Natural killer cell treated with Interleukin-12 subunit alpha and Interleukin-12 subunit beta and Interleukin-15 and Interleukin-18, amount 100 ng/mL, for 72 hours (primary cell): ENCODE results near the gene FMNL3. TPM values are rescaled to one million over a fixed set of nuclear protein-coding genes. Genes with fewer than 3 reads are reported as not detected.
A peak's percentile ranks its signal among the peaks of the same experiment; 100 is the strongest.

Experiments used
- ATAC-seq, 2 donors: fragments of 150-1000 bp; cut with Tn5 transposase in 1 of 2; sonication (Bioruptor Pico), chemical (Tn5 transposase) in 1 of 2; 2 replicates each; pipeline ENCODE4 v1.10.0; 2021
- DNase-seq: peaks from one replicate; pipeline ENCODE4 v3.0.0; 2022; ENCODE audit warnings: low spot score
- H3K27ac Mint-ChIP-seq, 2 donors: 1 replicate in 1 of 2; 2 replicates in 1 of 2; pipeline ENCODE4 v1.8.0; 2022; ENCODE audit warnings: mixed read lengths in 2 of 2, mild to moderate bottlenecking in 1 of 2, moderate library complexity in 1 of 2
- H3K27me3 Mint-ChIP-seq, 2 donors: 1 replicate in 1 of 2; 2 replicates in 1 of 2; pipeline ENCODE4 v1.8.0; 2022; ENCODE audit warnings: mixed read lengths in 2 of 2
- H3K36me3 Mint-ChIP-seq: one replicate; pipeline ENCODE4 v1.8.0; 2022; ENCODE audit warnings: mixed read lengths
- H3K4me1 Mint-ChIP-seq, 2 donors: 1 replicate in 1 of 2; 2 replicates in 1 of 2; pipeline ENCODE4 v1.8.0; 2022; ENCODE audit warnings: low read depth in 2 of 2, mixed read lengths in 2 of 2, mild to moderate bottlenecking in 1 of 2
- H3K4me3 Mint-ChIP-seq: one replicate; pipeline ENCODE4 v1.8.0; 2022; ENCODE audit warnings: mixed read lengths
- H3K9me3 Mint-ChIP-seq: 2 replicates; pipeline ENCODE4 v1.8.0; 2022; ENCODE audit warnings: mixed read lengths
- total RNA-seq, 2 donors: library from RNA; stranded (reverse); gene quantifications; one replicate each; pipeline ENCODE4 v1.2.3, GENCODE V29; 2022

The FMNL3 gene
- total RNA-seq, 2 donors from 2014 or later, result 86.9 to 123 TPM

DNA sequence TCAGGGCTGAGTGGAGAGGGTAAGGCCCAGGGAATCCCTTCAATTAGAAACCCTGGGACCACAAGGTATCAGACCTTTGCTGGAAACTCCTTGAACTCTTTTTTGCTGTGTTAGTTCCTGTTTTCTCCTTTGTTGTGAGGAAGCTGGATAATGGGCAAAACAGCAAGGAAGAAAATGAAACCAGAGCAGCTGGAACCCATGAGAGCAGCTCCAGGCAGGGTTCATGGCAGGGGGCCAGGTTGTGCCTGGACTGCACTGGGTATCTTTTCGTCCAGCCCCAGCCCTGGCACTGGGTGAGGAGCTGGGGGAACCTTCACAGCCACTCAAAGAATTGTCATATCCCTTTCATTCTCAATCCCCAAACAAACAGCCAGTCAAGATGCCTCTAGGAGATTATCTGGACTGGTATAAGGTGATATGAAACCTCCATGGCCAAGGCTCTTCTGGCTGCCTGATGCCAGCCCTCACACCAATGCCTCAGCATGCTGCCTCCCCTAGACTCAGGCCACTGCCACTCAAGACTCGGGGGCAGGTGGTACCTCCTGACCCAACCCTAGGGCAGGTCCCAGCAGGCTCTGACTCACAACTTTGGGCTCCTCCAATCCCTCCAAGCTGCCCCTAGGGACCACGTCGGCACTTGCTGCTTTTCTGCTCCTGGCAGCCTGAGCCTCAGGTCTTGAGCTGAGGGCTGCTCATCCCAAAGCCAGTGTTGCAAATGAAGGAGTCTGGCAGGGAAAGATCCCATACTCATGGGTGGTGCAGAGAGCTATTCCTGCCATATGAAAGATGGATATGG lies 118.3 kb downstream of the FMNL3 start:
- Mint-ChIP-seq H3K27ac (no peak overlapping the region), H3K36me3 (peaks cover 6% of the 10 kb centered on the region), H3K9me3 (no peaks in the 10 kb centered on the region), H3K4me3 (no peak overlapping the region), H3K27me3 (no peaks in the 10 kb centered on the region), H3K4me1 (no peaks in the 10 kb centered on the region)
- no peak for ATAC-seq
- no peak for DNase-seq

DNA sequence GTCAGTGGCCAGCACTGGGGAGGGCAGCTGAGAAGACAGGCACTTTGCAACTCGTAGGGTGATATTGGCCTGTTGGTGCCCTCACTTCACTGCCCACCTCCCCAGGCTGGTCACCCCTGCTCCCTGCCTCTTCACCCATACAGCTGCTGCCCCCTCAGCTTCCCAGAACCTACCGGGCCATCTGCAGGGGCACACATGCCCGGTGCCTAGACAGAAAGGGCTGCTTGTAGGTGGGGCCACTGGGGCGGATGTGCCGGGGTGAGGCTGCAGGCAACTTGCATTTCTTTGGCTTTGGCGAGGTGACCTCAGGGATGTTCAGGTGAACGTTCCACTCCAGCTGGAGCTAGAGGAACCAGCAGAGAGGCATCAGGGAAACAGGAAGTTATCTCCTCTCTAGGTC lies 118.9 kb downstream of the FMNL3 start:
- Mint-ChIP-seq H3K27me3 (no peaks in the 10 kb centered on the region), H3K4me3 (no peak overlapping the region), H3K27ac (no peak overlapping the region), H3K36me3 (peaks cover 6% of the 10 kb centered on the region), H3K4me1 (no peaks in the 10 kb centered on the region), H3K9me3 (no peaks in the 10 kb centered on the region)
- DNase-seq (no peak), ATAC-seq (peak in 1 of 2 donors; percentile 52)

DNA sequence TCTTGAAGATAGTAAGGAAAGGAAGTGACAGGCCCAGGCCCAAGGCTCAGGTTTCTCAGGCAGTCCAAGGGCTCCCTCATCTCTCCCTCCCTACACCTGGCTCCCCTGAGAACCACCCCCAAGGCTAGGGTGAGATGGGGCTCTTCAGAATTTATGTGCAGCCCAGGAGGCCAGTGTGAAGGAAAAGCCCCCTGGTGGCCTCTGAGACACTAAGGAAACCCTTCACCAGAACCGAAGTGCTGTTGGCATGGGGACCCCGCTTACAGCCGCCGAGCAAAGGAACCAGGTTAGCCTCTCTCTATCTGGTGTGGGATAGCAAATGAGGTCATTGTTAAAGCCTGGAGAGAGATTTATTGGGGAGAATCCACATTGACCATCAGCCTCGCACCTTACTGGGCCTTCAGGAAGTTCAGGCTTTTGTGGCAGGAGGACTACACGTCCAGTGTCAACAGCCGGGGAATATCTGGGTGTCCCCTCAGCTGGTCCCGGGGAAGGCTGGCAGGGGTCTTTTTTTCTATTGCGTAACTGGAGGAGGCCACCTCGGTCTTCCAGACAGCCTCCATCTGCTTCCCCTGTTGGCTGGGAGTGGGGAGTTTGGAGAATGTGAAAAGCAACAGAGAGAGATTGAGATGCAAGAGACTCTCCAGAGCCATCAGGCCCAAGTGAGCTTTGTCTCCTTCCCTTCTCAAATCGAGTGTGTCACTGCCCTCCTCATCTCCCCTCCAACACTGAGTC lies 119.9 kb downstream of the FMNL3 start:
- no peak for ATAC-seq
- Mint-ChIP-seq H3K4me3 (no peak overlapping the region), H3K4me1 (no peaks in the 10 kb centered on the region), H3K27me3 (no peaks in the 10 kb centered on the region), H3K36me3 (peaks cover 6% of the 10 kb centered on the region), H3K9me3 (no peaks in the 10 kb centered on the region), H3K27ac (no peak overlapping the region)
- DNase-seq, result no peak

Other genes with a start within 250 kb of the FMNL3 start
- under 1 TPM; 0.50 to 0.70 TPM for gene KCNH3, start 168.4 kb downstream of the FMNL3 start, total RNA-seq
- gene MCRS1, start 139.3 kb downstream of the FMNL3 start, total RNA-seq, result 10 to 100 TPM; 64.9 to 89.8 TPM
- gene FAM186B, start 101.8 kb downstream of the FMNL3 start, total RNA-seq, result 1 to 10 TPM; 2.0 to 2.3 TPM
- gene PRPF40B, start 83.8 kb downstream of the FMNL3 start, total RNA-seq, result 10 to 100 TPM in 1 of 2 donors, 1 to 10 TPM in 1; 6.2 to 12.4 TPM
- 100 to 1,000 TPM; 357 to 452 TPM for gene TMBIM6, start 34.2 kb upstream of the FMNL3 start, total RNA-seq
- gene NCKAP5L, start 121.0 kb upstream of the FMNL3 start, total RNA-seq, result 1 to 10 TPM; 1.9 to 4.4 TPM
- 1 to 10 TPM; 5.9 to 6.8 TPM for gene BCDIN3D, start 135.7 kb upstream of the FMNL3 start, total RNA-seq
- gene FAIM2, start 196.5 kb upstream of the FMNL3 start, total RNA-seq, result under 1 TPM in 1 of 2 donors, not detected in 1; 0.50 TPM
- not detected for gene AQP2, start 243.3 kb upstream of the FMNL3 start, total RNA-seq